ENCODE results near the gene FAM228A. TPM values are rescaled to one million over a fixed set of nuclear protein-coding genes. Genes with fewer than 3 reads are reported as not detected.

FAM228A gene
- total RNA-seq, 1 donor from 2014 or later: 1.2 TPM

- no peak for DNase-seq (ENCODE audit: low spot score)
Measured at GRCh38 chr2:24225499-24226242, 50.8 kb downstream of the FAM228A start.

GRCh38 chr2:24228470-24228869 is 53.6 kb downstream of the FAM228A start:
- DNase-seq (ENCODE audit: low spot score): no peak

- no peak for DNase-seq (ENCODE audit: low spot score)
Measured at GRCh38 chr2:24231461-24231881, 56.6 kb downstream of the FAM228A start.

- no peak for DNase-seq (ENCODE audit: low spot score)
Measured at GRCh38 chr2:24233321-24233720, 58.5 kb downstream of the FAM228A start.

GRCh38 chr2:24237313-24237712 is 62.5 kb downstream of the FAM228A start:
- DNase-seq (ENCODE audit: low spot score): no peak

GRCh38 chr2:24238158-24238557 is 63.3 kb downstream of the FAM228A start:
- DNase-seq (ENCODE audit: low spot score): no peak

GRCh38 chr2:24239553-24239952 is 64.7 kb downstream of the FAM228A start:
- no peak for DNase-seq (ENCODE audit: low spot score)

Other genes starting within 250 kb of the FAM228A start
- 48.4 TPM for gene ATAD2B, start 247.9 kb upstream of the FAM228A start, total RNA-seq
- gene UBXN2A, start 234.6 kb upstream of the FAM228A start, total RNA-seq: 17.0 TPM
- 1.8 TPM for gene MFSD2B, start 165.0 kb upstream of the FAM228A start, total RNA-seq
- gene WDCP, start 127.7 kb upstream of the FAM228A start, total RNA-seq: 13.6 TPM
- 4.1 TPM for gene FKBP1B, start 125.3 kb upstream of the FAM228A start, total RNA-seq
- 70.5 TPM for gene SF3B6, start 98.7 kb upstream of the FAM228A start, total RNA-seq
- gene TP53I3, start 90.2 kb upstream of the FAM228A start, total RNA-seq: 30.5 TPM
- gene PFN4, start 51.7 kb upstream of the FAM228A start, total RNA-seq: 1.2 TPM
- 47.8 TPM for gene FAM228B, start 51.6 kb upstream of the FAM228A start, total RNA-seq
- 61.2 TPM for gene ITSN2, start 185.5 kb downstream of the FAM228A start, total RNA-seq